ENCODE results near the gene CEP250.

The CEP250 gene

DNA sequence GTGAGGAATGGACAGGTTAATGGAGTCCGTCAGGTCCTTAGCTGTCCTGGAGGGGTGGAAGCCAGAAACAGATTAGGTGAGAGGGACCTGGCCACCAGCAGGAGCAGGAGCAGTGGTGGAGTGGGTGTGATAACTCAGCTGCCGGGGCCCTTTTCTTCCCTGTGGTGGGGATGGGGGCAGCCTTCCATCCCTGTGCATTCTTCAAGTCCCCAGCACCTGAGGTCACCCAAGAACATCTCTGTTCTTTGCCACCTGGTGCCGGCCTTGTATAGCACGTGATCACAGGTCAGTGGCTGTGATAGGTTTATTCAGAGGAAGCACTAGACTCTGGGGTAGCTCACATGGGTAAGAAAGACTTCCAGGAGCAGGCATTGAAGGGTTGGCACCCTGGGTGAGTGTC, 103.1 kb downstream of the CEP250 start:
- TF ChIP-seq, protein P1, sequence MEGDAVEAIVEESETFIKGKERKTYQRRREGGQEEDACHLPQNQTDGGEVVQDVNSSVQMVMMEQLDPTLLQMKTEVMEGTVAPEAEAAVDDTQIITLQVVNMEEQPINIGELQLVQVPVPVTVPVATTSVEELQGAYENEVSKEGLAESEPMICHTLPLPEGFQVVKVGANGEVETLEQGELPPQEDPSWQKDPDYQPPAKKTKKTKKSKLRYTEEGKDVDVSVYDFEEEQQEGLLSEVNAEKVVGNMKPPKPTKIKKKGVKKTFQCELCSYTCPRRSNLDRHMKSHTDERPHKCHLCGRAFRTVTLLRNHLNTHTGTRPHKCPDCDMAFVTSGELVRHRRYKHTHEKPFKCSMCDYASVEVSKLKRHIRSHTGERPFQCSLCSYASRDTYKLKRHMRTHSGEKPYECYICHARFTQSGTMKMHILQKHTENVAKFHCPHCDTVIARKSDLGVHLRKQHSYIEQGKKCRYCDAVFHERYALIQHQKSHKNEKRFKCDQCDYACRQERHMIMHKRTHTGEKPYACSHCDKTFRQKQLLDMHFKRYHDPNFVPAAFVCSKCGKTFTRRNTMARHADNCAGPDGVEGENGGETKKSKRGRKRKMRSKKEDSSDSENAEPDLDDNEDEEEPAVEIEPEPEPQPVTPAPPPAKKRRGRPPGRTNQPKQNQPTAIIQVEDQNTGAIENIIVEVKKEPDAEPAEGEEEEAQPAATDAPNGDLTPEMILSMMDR (IDR thresholded peaks at IDR 0.05; ENCODE audit: extremely low read depth, insufficient read depth, missing control alignments) = no peak
- in situ Hi-C loops (cut with MboI; ENCODE audit: low pct_unique_long_range_greater_than_20kb, low sequenced_read_pairs, unreplicated experiment) = no loop called here
- no peak for DNase-seq (ENCODE audit: low spot score)

DNA sequence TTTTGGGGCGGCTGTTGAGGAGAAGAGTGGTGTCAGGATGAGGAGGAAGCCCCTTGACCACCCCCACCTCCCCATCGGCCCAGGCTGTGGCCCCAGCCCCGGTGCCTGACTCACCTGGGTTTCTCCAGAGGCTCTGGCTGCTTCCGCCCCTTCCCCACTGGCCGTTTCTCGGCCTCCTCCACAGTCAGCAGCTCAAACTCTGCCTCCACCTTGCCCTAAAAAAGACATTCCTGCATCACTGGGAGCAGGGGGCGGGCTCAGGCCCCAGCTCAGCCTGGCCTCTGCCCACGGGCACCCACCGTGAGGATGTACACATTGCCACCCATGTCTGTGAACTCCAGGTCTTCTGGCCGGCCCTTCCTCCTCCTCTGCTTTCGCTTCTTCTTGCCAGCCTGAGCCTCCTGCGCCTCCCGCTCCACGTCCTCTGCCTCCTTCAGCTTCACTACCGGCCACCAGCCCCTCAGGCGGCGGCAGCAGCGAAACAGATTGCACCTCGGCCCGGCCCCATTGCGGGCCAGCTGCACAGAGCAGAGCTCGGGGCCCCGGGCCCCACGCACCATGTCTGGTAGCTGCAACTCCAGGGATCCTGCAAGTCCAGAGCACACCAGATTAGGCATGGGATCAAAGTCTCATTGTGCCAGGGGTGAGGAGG, 103.8 kb downstream of the CEP250 start:
- in situ Hi-C loops (cut with MboI; ENCODE audit: low pct_unique_long_range_greater_than_20kb, low sequenced_read_pairs, unreplicated experiment) = no loop called here
- TF ChIP-seq, protein P1 (IDR thresholded peaks at IDR 0.05; ENCODE audit: extremely low read depth, insufficient read depth, missing control alignments) = no peak
- no peak for DNase-seq (ENCODE audit: low spot score)

DNA sequence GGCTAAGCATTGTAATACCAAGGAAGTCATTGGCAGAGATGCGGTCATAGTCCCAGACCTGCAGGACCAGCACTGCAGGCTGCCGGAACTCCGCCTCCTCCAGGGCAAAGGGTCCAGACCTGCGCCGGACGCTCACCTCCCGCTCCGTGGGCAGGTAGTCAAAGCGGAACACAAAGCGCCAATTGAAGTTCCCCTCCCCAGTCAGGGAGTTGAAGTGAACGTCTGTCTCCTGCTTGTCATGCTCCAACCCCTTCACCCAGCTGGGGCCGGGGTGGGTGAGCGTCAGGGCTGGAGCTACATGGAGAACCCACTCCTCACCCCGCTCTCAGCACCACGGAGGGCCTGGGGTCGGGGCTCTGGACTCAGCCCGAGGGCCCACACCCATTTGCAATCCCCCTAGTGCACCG, 104.7 kb downstream of the CEP250 start:
- in situ Hi-C loops (cut with MboI; ENCODE audit: low pct_unique_long_range_greater_than_20kb, low sequenced_read_pairs, unreplicated experiment) = no loop called here
- TF ChIP-seq, protein P1 (IDR thresholded peaks at IDR 0.05; ENCODE audit: extremely low read depth, insufficient read depth, missing control alignments) = no peak
- no peak for DNase-seq (ENCODE audit: low spot score)

DNA sequence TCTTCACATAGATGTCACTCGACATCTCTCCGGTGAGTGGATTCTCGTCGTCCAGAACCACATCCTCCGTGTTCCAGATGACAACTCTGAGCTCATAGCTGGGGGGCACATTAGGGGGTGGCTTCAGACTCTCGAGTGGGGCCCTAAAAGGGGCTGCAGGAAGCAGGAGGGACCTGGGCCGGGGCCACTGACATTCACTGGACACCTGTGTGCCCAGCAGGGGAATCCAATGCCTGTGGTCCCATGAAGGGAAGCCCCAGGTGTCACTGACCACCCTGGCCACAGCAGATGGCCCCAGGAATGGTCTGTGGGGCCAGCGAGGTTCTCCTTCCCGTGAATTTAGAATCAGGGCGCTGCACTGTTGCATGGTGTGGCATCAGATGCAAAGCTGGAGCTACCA, 105.1 kb downstream of the CEP250 start:
- DNase-seq (ENCODE audit: low spot score) = no peak
- TF ChIP-seq, protein P1 (IDR thresholded peaks at IDR 0.05; ENCODE audit: extremely low read depth, insufficient read depth, missing control alignments) = no peak
- in situ Hi-C loops (cut with MboI; ENCODE audit: low pct_unique_long_range_greater_than_20kb, low sequenced_read_pairs, unreplicated experiment) = no loop called here

DNA sequence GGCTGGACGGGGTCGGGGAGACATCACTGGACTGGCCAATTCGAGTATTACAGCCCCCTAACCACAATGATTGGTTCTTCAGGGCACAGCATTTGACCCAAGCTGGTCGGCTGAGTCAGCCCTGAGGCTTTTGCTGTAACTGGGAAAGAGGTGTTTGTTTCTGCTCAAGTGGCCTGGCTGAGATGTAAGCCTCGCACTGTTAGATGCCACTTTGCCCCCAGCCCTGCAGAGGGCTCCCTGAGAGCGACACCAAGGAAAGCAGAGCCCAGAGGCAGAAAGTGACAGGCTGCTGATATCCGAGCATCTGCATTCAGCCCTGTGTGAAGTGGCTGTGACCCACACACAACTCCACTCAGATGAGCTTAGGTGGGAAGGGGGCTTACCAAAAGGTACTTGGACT, 105.9 kb downstream of the CEP250 start:
- TF ChIP-seq, protein P1 (IDR thresholded peaks at IDR 0.05; ENCODE audit: extremely low read depth, insufficient read depth, missing control alignments) = peak; percentile 32
- no peak for DNase-seq (ENCODE audit: low spot score)
- in situ Hi-C loops (cut with MboI; ENCODE audit: low pct_unique_long_range_greater_than_20kb, low sequenced_read_pairs, unreplicated experiment) = no loop called here

DNA sequence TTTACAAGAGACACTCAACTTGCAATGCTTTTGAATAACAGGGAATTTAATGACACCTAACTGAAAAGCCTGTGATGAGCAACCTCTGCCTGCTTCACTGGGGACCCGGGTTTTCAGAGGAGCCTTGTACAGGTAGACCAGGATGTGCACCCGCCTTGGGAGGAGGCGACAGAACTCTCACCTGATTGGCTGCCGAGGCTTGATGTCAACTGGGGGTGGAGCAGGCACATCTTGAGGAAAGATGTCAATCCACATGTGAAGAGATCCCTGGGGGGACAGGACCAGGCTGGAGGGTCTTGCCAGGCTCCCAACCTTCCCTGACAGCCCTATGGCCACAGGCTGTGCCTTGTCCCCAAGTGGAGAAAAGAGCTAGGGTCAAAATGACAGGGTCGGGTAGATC, 106.3 kb downstream of the CEP250 start:
- DNase-seq (ENCODE audit: low spot score) = no peak
- in situ Hi-C loops (cut with MboI; ENCODE audit: low pct_unique_long_range_greater_than_20kb, low sequenced_read_pairs, unreplicated experiment) = no loop called here
- TF ChIP-seq, protein P1 (IDR thresholded peaks at IDR 0.05; ENCODE audit: extremely low read depth, insufficient read depth, missing control alignments) = no peak
